ENCODE results near the gene NPC1.

Gene NPC1

GRCh38 chr18:23547846-23548245, 38.5 kb downstream of the NPC1 start:
- Histone ChIP-seq H3K36me3 (ENCODE audit: insufficient read depth, low read length) (peaks cover 72% of the 10 kb centered on the region), H3K4me1 (ENCODE audit: insufficient read depth, low read length) (no peaks in the 10 kb centered on the region), H3K4me3 (ENCODE audit: low read length) (no peak overlapping the region), H3K27me3 (ENCODE audit: insufficient read depth, low read length) (no peaks in the 10 kb centered on the region), H3K9me3 (ENCODE audit: low read length) (no peaks in the 10 kb centered on the region), H2AFZ (ENCODE audit: low read depth, low read length) (no peak overlapping the region)

GRCh38 chr18:23547306-23547705, 39.0 kb downstream of the NPC1 start:
- Histone ChIP-seq H3K4me1 (ENCODE audit: insufficient read depth, low read length) (no peaks in the 10 kb centered on the region), H3K36me3 (ENCODE audit: insufficient read depth, low read length) (peaks cover 72% of the 10 kb centered on the region), H3K4me3 (ENCODE audit: low read length) (no peak overlapping the region)

GRCh38 chr18:23545247-23545789, 41.0 kb downstream of the NPC1 start:
- Histone ChIP-seq H3K4me3 (ENCODE audit: low read length) (no peak overlapping the region), H3K4me1 (ENCODE audit: insufficient read depth, low read length) (no peaks in the 10 kb centered on the region), H3K36me3 (ENCODE audit: insufficient read depth, low read length) (peaks cover 76% of the 10 kb centered on the region), H3K27me3 (ENCODE audit: insufficient read depth, low read length) (no peaks in the 10 kb centered on the region), H2AFZ (ENCODE audit: low read depth, low read length) (no peak overlapping the region), H3K9me3 (ENCODE audit: low read length) (no peaks in the 10 kb centered on the region)

More at GRCh38 chr18:23547306-23547705, 39.0 kb downstream of the NPC1 start:
- Histone ChIP-seq H3K27me3 (ENCODE audit: insufficient read depth, low read length) (no peaks in the 10 kb centered on the region), H2AFZ (ENCODE audit: low read depth, low read length) (no peak overlapping the region), H3K9me3 (ENCODE audit: low read length) (no peaks in the 10 kb centered on the region)

DNA sequence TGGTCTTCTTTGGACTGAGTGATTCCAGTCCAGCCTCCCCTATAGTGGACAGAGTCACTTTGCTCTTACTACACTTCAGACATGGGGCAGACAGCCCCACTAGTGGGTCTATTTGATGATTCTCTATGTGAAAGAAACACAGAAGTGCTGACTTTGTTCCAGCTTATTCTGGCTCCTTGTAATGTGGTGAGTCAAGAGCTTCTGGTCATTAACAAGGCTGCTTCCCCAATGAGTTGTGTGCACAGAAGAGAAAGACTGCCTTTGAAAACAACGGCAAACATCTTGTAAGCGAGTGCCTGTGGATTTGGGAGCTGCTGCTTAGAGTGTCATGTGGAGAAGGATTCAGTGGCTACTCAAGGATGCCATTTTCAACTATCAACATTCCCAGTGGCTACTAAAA, 43.8 kb downstream of the NPC1 start:
- Histone ChIP-seq H3K4me1 (ENCODE audit: insufficient read depth, low read length) (no peaks in the 10 kb centered on the region), H3K4me3 (ENCODE audit: low read length) (no peak overlapping the region), H3K36me3 (ENCODE audit: insufficient read depth, low read length) (peaks cover 88% of the 10 kb centered on the region), H3K9me3 (ENCODE audit: low read length) (no peaks in the 10 kb centered on the region), H2AFZ (ENCODE audit: low read depth, low read length) (no peak overlapping the region), H3K27me3 (ENCODE audit: insufficient read depth, low read length) (no peaks in the 10 kb centered on the region)

GRCh38 chr18:23541349-23542093, 44.8 kb downstream of the NPC1 start:
- peaks cover 86% of the 10 kb centered on the region for H3K36me3 ChIP-seq (ENCODE audit: insufficient read depth, low read length)

DNA sequence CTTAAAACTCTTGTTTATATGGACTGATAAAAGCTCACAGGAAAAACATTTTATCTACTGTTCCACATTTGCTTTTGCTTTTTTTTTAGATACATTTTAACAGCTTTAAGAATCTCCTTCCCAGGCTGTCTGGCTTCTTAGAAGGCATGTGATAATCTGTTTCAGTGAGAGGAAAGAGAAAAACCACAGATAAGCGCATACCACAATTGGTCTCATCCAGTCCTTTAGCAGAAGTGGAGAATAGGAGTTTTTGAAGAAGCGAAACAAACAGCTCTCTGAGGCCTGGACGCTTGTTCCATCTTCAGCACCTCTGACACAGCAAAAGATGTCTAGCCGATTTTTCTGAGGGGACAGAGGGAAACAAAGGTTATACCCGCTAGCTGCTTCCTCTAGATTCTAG, 45.4 kb downstream of the NPC1 start:
- H3K27me3 ChIP-seq (ENCODE audit: insufficient read depth, low read length): no peaks in the 10 kb centered on the region
- no peaks in the 10 kb centered on the region for H3K4me1 ChIP-seq (ENCODE audit: insufficient read depth, low read length)
- peaks cover 89% of the 10 kb centered on the region for H3K36me3 ChIP-seq (ENCODE audit: insufficient read depth, low read length)
- no peak overlapping the region for H2AFZ ChIP-seq (ENCODE audit: low read depth, low read length)
- H3K4me3 ChIP-seq (ENCODE audit: low read length): no peak overlapping the region
- no peaks in the 10 kb centered on the region for H3K9me3 ChIP-seq (ENCODE audit: low read length)

More at GRCh38 chr18:23541349-23542093, 44.8 kb downstream of the NPC1 start:
- no peaks in the 10 kb centered on the region for H3K4me1 ChIP-seq (ENCODE audit: insufficient read depth, low read length)
- no peaks in the 10 kb centered on the region for H3K27me3 ChIP-seq (ENCODE audit: insufficient read depth, low read length)
- no peaks in the 10 kb centered on the region for H3K9me3 ChIP-seq (ENCODE audit: low read length)
- no peak overlapping the region for H3K4me3 ChIP-seq (ENCODE audit: low read length)
- no peak overlapping the region for H2AFZ ChIP-seq (ENCODE audit: low read depth, low read length)

DNA sequence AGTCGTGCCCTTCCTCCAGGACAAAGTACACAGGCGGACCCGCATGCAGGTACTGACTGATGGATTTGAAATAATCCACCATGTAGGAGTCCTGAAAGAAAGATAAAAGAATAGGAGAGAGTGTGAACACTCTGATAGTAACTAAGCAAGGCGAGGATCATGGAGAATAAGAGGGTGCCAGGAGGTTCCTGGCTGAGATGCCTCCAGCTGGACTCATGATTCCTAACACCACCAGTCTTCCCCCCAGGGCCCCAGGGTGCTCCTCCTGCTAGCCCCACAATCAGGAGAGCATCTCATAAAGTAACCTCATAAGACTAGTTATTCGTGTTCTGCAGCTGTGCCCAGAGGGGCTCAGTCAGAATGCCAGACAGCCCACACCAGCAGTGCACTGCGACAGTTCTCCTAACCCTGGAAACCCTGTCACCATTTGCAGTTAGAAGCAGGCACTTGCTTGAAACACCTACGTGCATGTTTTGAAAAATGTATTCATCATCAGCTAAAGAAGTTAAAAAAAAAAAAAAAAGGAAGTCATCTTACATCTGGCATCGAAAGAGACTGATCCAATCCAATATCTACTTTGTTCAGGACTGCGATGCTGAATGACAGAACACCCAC, 46.3 kb downstream of the NPC1 start:
- Histone ChIP-seq H2AFZ (ENCODE audit: low read depth, low read length) (no peak overlapping the region), H3K9me3 (ENCODE audit: low read length) (no peaks in the 10 kb centered on the region), H3K4me1 (ENCODE audit: insufficient read depth, low read length) (no peaks in the 10 kb centered on the region), H3K4me3 (ENCODE audit: low read length) (no peak overlapping the region), H3K36me3 (ENCODE audit: insufficient read depth, low read length) (peaks cover 91% of the 10 kb centered on the region), H3K27me3 (ENCODE audit: insufficient read depth, low read length) (no peaks in the 10 kb centered on the region)

GRCh38 chr18:23539296-23539695, 47.0 kb downstream of the NPC1 start:
- H3K36me3 ChIP-seq (ENCODE audit: insufficient read depth, low read length): peaks cover 92% of the 10 kb centered on the region
- H3K27me3 ChIP-seq (ENCODE audit: insufficient read depth, low read length): no peaks in the 10 kb centered on the region
- no peaks in the 10 kb centered on the region for H3K9me3 ChIP-seq (ENCODE audit: low read length)

DNA sequence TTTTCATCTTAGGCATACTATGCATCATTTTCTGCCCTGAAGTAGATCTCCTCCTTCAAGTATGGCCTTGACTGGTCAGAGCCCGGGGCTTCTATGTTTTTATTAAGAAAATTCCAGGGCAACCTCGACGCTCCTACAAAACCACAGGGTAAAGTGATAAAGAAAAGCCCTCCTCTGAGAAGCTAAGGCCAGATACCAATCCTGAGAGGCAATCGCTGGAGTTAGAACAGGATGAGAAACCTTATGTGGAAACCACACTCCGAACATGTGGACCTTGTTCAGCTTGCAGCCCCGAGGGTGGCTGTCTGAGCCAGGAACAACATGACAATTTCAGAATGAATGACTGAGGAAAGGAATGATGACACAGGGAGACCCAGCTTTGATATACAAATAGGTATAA, 47.4 kb downstream of the NPC1 start:
- peaks cover 92% of the 10 kb centered on the region for H3K36me3 ChIP-seq (ENCODE audit: insufficient read depth, low read length)
- H2AFZ ChIP-seq (ENCODE audit: low read depth, low read length): no peak overlapping the region
- no peaks in the 10 kb centered on the region for H3K4me1 ChIP-seq (ENCODE audit: insufficient read depth, low read length)
- no peak overlapping the region for H3K4me3 ChIP-seq (ENCODE audit: low read length)
- no peaks in the 10 kb centered on the region for H3K27me3 ChIP-seq (ENCODE audit: insufficient read depth, low read length)
- no peaks in the 10 kb centered on the region for H3K9me3 ChIP-seq (ENCODE audit: low read length)

More at GRCh38 chr18:23539296-23539695, 47.0 kb downstream of the NPC1 start:
- H2AFZ ChIP-seq (ENCODE audit: low read depth, low read length): no peak overlapping the region
- H3K4me3 ChIP-seq (ENCODE audit: low read length): no peak overlapping the region
- no peaks in the 10 kb centered on the region for H3K4me1 ChIP-seq (ENCODE audit: insufficient read depth, low read length)

DNA sequence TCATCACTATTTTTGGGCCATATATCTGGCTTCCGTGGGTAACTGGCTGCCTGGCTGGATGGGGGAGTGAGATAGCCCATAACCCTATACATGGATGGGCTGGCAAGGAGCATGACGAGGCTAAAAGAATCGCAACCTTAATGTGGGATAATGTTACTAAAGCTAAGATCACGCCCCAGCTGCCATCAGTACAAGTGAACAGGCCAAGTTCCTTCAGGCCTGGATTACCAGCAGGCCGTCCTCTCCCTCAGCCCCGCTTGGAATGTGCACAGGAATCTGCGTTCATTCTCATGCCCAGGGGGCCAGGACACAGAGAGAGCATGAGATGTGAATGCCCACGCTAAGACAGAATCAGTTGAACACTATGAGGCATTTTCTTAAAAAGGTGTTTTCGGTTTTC, 48.3 kb downstream of the NPC1 start:
- H3K27me3 ChIP-seq (ENCODE audit: insufficient read depth, low read length): no peaks in the 10 kb centered on the region
- no peaks in the 10 kb centered on the region for H3K9me3 ChIP-seq (ENCODE audit: low read length)
- peaks cover 91% of the 10 kb centered on the region for H3K36me3 ChIP-seq (ENCODE audit: insufficient read depth, low read length)
- no peaks in the 10 kb centered on the region for H3K4me1 ChIP-seq (ENCODE audit: insufficient read depth, low read length)
- no peak overlapping the region for H2AFZ ChIP-seq (ENCODE audit: low read depth, low read length)
- H3K4me3 ChIP-seq (ENCODE audit: low read length): no peak overlapping the region

- Histone ChIP-seq H3K4me1 (ENCODE audit: insufficient read depth, low read length) (no peaks in the 10 kb centered on the region), H2AFZ (ENCODE audit: low read depth, low read length) (no peak overlapping the region), H3K36me3 (ENCODE audit: insufficient read depth, low read length) (peaks cover 92% of the 10 kb centered on the region), H3K27me3 (ENCODE audit: insufficient read depth, low read length) (no peaks in the 10 kb centered on the region), H3K9me3 (ENCODE audit: low read length) (no peaks in the 10 kb centered on the region), H3K4me3 (ENCODE audit: low read length) (no peak overlapping the region)
Observed at GRCh38 chr18:23537274-23537673, 49.0 kb downstream of the NPC1 start.

GRCh38 chr18:23536204-23536603, 50.1 kb downstream of the NPC1 start:
- no peaks in the 10 kb centered on the region for H3K9me3 ChIP-seq (ENCODE audit: low read length)
- H3K4me3 ChIP-seq (ENCODE audit: low read length): no peak overlapping the region
- no peaks in the 10 kb centered on the region for H3K27me3 ChIP-seq (ENCODE audit: insufficient read depth, low read length)
- H3K4me1 ChIP-seq (ENCODE audit: insufficient read depth, low read length): no peaks in the 10 kb centered on the region
- peaks cover 88% of the 10 kb centered on the region for H3K36me3 ChIP-seq (ENCODE audit: insufficient read depth, low read length)
- no peak overlapping the region for H2AFZ ChIP-seq (ENCODE audit: low read depth, low read length)

DNA sequence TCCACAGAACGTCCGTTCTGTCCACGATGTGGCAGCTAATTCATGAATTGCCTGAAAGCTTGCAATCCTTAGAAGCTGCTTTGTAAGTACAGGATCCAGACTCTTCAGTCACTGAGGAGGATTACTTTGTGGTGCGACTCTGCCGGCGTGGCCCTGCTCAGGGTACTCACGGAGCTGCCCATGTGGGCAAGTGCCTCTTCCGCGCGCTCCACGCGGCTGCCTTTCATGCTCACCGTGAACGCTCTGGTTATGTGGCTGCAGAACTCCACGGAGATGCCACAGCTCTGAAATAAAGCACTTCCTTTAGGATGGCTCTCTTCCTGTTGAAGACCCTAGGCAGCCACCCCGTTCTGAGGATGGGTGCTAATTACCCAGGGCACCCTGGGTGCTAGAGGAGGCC, 52.0 kb downstream of the NPC1 start:
- Histone ChIP-seq H3K4me3 (ENCODE audit: low read length) (no peak overlapping the region), H3K36me3 (ENCODE audit: insufficient read depth, low read length) (peaks cover 90% of the 10 kb centered on the region), H2AFZ (ENCODE audit: low read depth, low read length) (no peak overlapping the region), H3K9me3 (ENCODE audit: low read length) (no peaks in the 10 kb centered on the region), H3K4me1 (ENCODE audit: insufficient read depth, low read length) (no peaks in the 10 kb centered on the region), H3K27me3 (ENCODE audit: insufficient read depth, low read length) (no peaks in the 10 kb centered on the region)

Measured in neuron (in vitro differentiated cells).